ENCODE results near the gene EIF2B5.

- TF ChIP-seq CTCF (conservative IDR thresholded peaks at IDR 0.05; ENCODE audit: low read length) = no peak
- TF ChIP-seq EZH2phosphoT487 (IDR thresholded peaks at IDR 0.05; ENCODE audit: borderline replicate concordance) = no peak
Measured at GRCh38 chr3:184165543-184165942, 30.4 kb downstream of the EIF2B5 start.

Measured in Loucy (cell line).